Pancreas (tissue), 10 donors: ENCODE data around the gene RCOR1. TPM values are rescaled to one million over a fixed set of nuclear protein-coding genes. Genes with fewer than 3 reads are reported as not detected.

Experiments
- ATAC-seq, 4 donors: fragments of 200-7000 bp; cut with Tn5 transposase; one replicate each; pipeline versions ENCODE4 v1.8.0 to v1.9.1; 2020; ENCODE audit warnings: mild to moderate bottlenecking in 4 of 4, moderate library complexity in 4 of 4
- DNase-seq, 6 donors: peaks; one replicate each; pipeline ENCODE4 v3.0.0-alpha.2; 2020
- FAIRE-seq: peaks from 2 replicates; lab custom pipeline; 2012; peaks lifted over from hg19 to GRCh38; lab: Jason Lieb, UNC
- H3K27ac ChIP-seq, 4 donors: fragments of 200-600 bp; sonication (generic); 1 replicate in 3 of 4; 2 replicates in 1 of 4; pipeline versions ENCODE4 v1.5.0 to v1.8.0; 2020
- H3K27me3 ChIP-seq, 4 donors: fragments of 200-600 bp; one replicate each; pipeline ENCODE4 v1.8.0; 2021
- H3K36me3 ChIP-seq, 3 donors: fragments of 200-600 bp; sonication (generic) in 1 of 3; one replicate each; pipeline versions ENCODE4 v1.5.0 to v1.8.0; 2020 to 2021
- H3K4me1 ChIP-seq, 3 donors: fragments of 200-600 bp; one replicate each; pipeline ENCODE4 v1.8.0; 2021
- H3K4me3 ChIP-seq, 4 donors: fragments of 200-600 bp; sonication (generic) in 2 of 4; one replicate each; pipeline versions ENCODE4 v1.5.0 to v1.8.0; 2020 to 2021
- H3K9me3 ChIP-seq, 4 donors: fragments of 200-600 bp; one replicate each; pipeline ENCODE4 v1.8.0; 2021
- CTCF ChIP-seq, 4 donors: fragments of 200-600 bp; sonication (generic) in 3 of 4; IDR thresholded peaks; one replicate each; pipeline versions ENCODE4 v1.5.0 to v1.8.0; 2021; ENCODE audit warnings: antibody characterized with exemption in 4 of 4
- WGBS, 2 donors: extraction: QIAGEN DNeasy Blood & Tissue Kit; methylation state at CpG; one replicate each; pipeline ENCODE4 v1.1.7; 2013; 5-methylcytosine and 5-hydroxymethylcytosine counted together
- intact Hi-C, 3 donors: fragments of 100-400 bp; cut with DNase I; formaldehyde crosslinking; loops; one replicate each; pipeline versions ENCODE4 v1.11.1 to v1.14.2; 2022
- polyA plus RNA-seq, 2 donors: library from polyadenylated mRNA; stranded (reverse); fragments of 200-250 nt; gene quantifications; one replicate each; pipeline ENCODE4 v1.2.3, GENCODE V29; 2013
- total RNA-seq, 6 donors: library from RNA; stranded (reverse); fragmentation: NEBNext Ultra II Directional in 4 of 6; extraction: Animal tissue kit (Norgen Biotek cat#: 25700) in 4 of 6; gene quantifications; one replicate each; pipeline versions ENCODE4 v1.2.1 to v1.2.4, GENCODE V29; 2021 to 2023
- donor health status: healthy with polysubstance abuse.
- donor health status: DM: no; HTN: no; CAD: no; lungs with moderate emphysema.
- donor health status: DM: no; HTN: no; CAD: no.
- donor health status: control.
- donor health status: control.
- donor health status: Bipolar disorder and iron deficiency.
- donor health status: DM: yes; HTN: yes; CAD: no.
- donor health status: DM: no; HTN: no; CAD: no.
- donor health status: DM: no; HTN: no; CAD: no.
- donor health status: DM: yes; HTN: yes; CAD: no.

Gene RCOR1
- total and polyA plus RNA-seq, 8 donors, result 2.8 to 13.5 (median 6.8) TPM

- ATAC-seq (no peak), DNase-seq (no peak), FAIRE-seq (no peak)
- Histone ChIP-seq H3K27me3 (no peaks in the 10 kb centered on the region), H3K27ac (no peak overlapping the region), H3K9me3 (no peaks in the 10 kb centered on the region), H3K4me3 (no peak overlapping the region), H3K4me1 (no peaks in the 10 kb centered on the region), H3K36me3 (no peaks in the 10 kb centered on the region)
- intact Hi-C loops, result no loop called here
- no peak for TF ChIP-seq CTCF (IDR thresholded peaks at IDR 0.05)
- 66 to 75% methylated on average over 22 of the region's 22 CpGs for WGBS, 2 donors
These were observed 180.5 kb downstream of the RCOR1 start for GRCh38 chr14:102772781-102773570.

GRCh38 chr14:102774391-102775153, 182.1 kb downstream of the RCOR1 start:
- WGBS, 2 donors, result 32 to 37% methylated on average over 10 of the region's 10 CpGs
- Histone ChIP-seq H3K4me3 (no peak overlapping the region), H3K27ac (no peak overlapping the region), H3K27me3 (no peaks in the 10 kb centered on the region), H3K36me3 (no peaks in the 10 kb centered on the region), H3K4me1 (peaks cover 0 to 5% (median 0%) of the 10 kb centered on the region in 3 donors), H3K9me3 (no peaks in the 10 kb centered on the region)
- peak; percentile 22 to 44 (median 34) for TF ChIP-seq CTCF (IDR thresholded peaks at IDR 0.05)
- intact Hi-C loops, result no loop called here
- DNase-seq, result peak in 3 of 6 donors; percentile 30 to 48 (median 40)
- FAIRE-seq, result no peak
- ATAC-seq, result peak; percentile 47 to 77 (median 68)

GRCh38 chr14:102775855-102776760, 183.7 kb downstream of the RCOR1 start:
- no peak for FAIRE-seq
- no peak overlapping the region for H3K4me3 ChIP-seq
- peak; percentile 23 to 60 (median 35) for ATAC-seq

More at GRCh38 chr14:102775855-102776760, 183.7 kb downstream of the RCOR1 start:
- WGBS, 2 donors, result 88 to 90% methylated on average over 22 of the region's 22 CpGs
- no peaks in the 10 kb centered on the region for H3K9me3 ChIP-seq
- TF ChIP-seq CTCF (IDR thresholded peaks at IDR 0.05), result no peak
- no peaks in the 10 kb centered on the region for H3K36me3 ChIP-seq
- H3K27ac ChIP-seq, result peak overlapping the region; percentile 26 to 58 (median 50)
- H3K4me1 ChIP-seq, result peaks cover 0 to 8% (median 0%) of the 10 kb centered on the region in 3 donors
- intact Hi-C loops, result no loop called here
- no peaks in the 10 kb centered on the region for H3K27me3 ChIP-seq
- DNase-seq, result peak in 4 of 6 donors; percentile 25 to 70 (median 34)
